ENCODE measurements around the gene ARHGAP6. TPM values are rescaled to one million over a fixed set of nuclear protein-coding genes. Genes with fewer than 3 reads are reported as not detected.

ARHGAP6 gene
- total and polyA plus RNA-seq, 9 of the 15 experiments (the other 6 are each of a cell fraction or from before 2014, with no cell fraction given) = 12.5 to 63.6 (median 41.8) TPM

DNA sequence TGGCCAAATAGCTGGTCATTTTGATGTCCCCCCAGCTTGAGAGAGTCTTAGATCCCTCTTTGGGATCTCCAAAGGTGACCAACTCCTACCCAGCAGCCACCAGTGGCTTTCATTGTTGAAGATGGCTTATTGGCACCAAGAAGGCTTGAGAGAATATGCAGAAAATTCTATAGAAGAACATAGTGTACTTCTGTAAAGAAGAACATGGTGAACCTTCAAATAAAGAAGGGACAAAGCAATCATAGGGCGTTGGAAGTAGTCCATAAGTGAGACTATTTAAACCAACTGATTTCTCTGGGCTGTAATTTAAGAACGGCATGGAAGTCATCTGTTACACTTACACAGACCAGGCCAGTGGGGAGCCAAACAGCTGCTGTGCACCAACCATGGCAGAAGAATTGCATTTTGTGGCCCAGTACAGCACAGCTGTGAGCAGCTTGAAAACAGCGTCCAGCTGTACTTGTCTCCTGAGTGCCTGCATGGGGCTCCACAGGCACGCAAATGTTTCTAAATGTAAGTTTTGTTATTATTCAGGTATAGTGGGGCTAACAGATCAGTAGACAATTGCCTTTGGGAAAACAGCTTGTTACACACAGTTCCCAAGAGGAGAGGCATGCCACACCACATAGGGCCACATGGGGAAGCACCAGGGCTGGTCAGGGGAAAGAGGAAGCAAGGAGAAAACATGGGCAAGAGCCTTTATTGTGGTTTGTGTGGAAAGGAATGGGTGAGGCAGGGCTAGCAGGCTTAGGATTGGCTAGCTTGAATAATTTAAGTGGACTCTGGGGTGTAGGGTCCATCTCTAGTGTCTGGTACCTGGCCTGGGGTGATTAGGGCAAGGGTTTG is 125.0 kb downstream of the ARHGAP6 start:
- H3K36me3 ChIP-seq (ENCODE audit: control insufficient read depth, insufficient read depth, low read length) = no peaks in the 10 kb centered on the region
- H3K9ac ChIP-seq (ENCODE audit: insufficient read depth in 1 of 2, low read depth in 2 of 2, low read length in 2 of 2) = no peak overlapping the region
- in situ Hi-C loops (cut with MboI) = loop anchor here (25.0 kb wide), 1 partner anchor 1353 kb away; no protein-coding TSS in a partner anchor
- WGBS (ENCODE audit: insufficient coverage, low coverage, missing lambda C conversion rate) = 2% methylated on average over 4 of the region's 4 CpGs
- H3K27me3 ChIP-seq (ENCODE audit: control insufficient read depth in 2 of 2, insufficient read depth in 2 of 2, low read length in 2 of 2) = no peaks in the 10 kb centered on the region
- H3K79me2 ChIP-seq (ENCODE audit: control insufficient read depth, insufficient read depth, low read length) = no peaks in the 10 kb centered on the region
- H3K9me3 ChIP-seq (replicated peaks; ENCODE audit: control insufficient read depth, insufficient read depth, low read depth, low read length) = no peaks in the 10 kb centered on the region
- no peak overlapping the region for H3K4me3 ChIP-seq
- DNase-seq (ENCODE audit: extremely low read depth in 1 of 4, low spot score in 3 of 4) = no peak
- intact Hi-C loops (cut with micrococcal nuclease) = no loop called here
- no peaks in the 10 kb centered on the region for H3K4me1 ChIP-seq (replicated peaks in 1 of 2; ENCODE audit: control insufficient read depth in 2 of 2, insufficient read depth in 2 of 2, low read length in 2 of 2)
- ChIA-PET POLR2A (no interaction called here), CTCF (ENCODE audit: low intra/inter-chr PET ratio) (interaction anchor here (0.6 kb wide), 1 partner anchor 223 kb away, joined by 3 read pairs; no protein-coding TSS in a partner anchor)
- H2AFZ ChIP-seq (ENCODE audit: low read depth, low read length) = no peak overlapping the region
- FAIRE-seq = no peak
- no peak overlapping the region for H3K4me2 ChIP-seq (ENCODE audit: insufficient read depth, low read length)
- peak; percentile 71 for ATAC-seq
- H3K27ac ChIP-seq (ENCODE audit: extremely low read depth, low read depth, low read length) = no peak overlapping the region
- no peaks in the 10 kb centered on the region for H3K9me1 ChIP-seq (ENCODE audit: control insufficient read depth, insufficient read depth, low read length)
- no peaks in the 10 kb centered on the region for H4K20me1 ChIP-seq (replicated peaks; ENCODE audit: control insufficient read depth, insufficient read depth, low read length)
- BruUV-seq (replicated peaks) = no TSS peak
- TF ChIP-seq HNRNPUL1 (IDR thresholded peaks at IDR 0.05; ENCODE audit: low read length) (no peak), RAD21 (CRISPR knock-in tag; conservative IDR thresholded peaks at IDR 0.05 in 1 of 2, IDR thresholded peaks at IDR 0.05 in 1 of 2) (peak; percentile 35 to 51), REST (IDR thresholded peaks at IDR 0.05; ENCODE audit: borderline replicate concordance) (peak; percentile 9; the same call in 1 of the 2 replicates), REST (CRISPR knock-in tag; IDR thresholded peaks at IDR 0.05; ENCODE audit: low read depth) (no peak)
- TF ChIP-seq, protein P1, sequence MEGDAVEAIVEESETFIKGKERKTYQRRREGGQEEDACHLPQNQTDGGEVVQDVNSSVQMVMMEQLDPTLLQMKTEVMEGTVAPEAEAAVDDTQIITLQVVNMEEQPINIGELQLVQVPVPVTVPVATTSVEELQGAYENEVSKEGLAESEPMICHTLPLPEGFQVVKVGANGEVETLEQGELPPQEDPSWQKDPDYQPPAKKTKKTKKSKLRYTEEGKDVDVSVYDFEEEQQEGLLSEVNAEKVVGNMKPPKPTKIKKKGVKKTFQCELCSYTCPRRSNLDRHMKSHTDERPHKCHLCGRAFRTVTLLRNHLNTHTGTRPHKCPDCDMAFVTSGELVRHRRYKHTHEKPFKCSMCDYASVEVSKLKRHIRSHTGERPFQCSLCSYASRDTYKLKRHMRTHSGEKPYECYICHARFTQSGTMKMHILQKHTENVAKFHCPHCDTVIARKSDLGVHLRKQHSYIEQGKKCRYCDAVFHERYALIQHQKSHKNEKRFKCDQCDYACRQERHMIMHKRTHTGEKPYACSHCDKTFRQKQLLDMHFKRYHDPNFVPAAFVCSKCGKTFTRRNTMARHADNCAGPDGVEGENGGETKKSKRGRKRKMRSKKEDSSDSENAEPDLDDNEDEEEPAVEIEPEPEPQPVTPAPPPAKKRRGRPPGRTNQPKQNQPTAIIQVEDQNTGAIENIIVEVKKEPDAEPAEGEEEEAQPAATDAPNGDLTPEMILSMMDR (IDR thresholded peaks at IDR 0.05 in 2 of 3, conservative IDR thresholded peaks at IDR 0.05 in 1 of 3; ENCODE audit: insufficient read depth in 2 of 3, low read depth in 1 of 3, low read length in 3 of 3) = peak in 1 of 3 experiments; percentile 29; a peak in 2 of 6 replicates
